HEK293 (cell line): ENCODE measurements around the gene CELSR1.

Experiments used
- SETDB1 ChIP-seq: IDR thresholded peaks from one replicate; pipeline ENCODE4 v1.6.1; 2017; ENCODE audit warnings: mild to moderate bottlenecking, low read length, moderate library complexity, mixed read lengths; ENCODE audit not compliant: insufficient read length
- YY1 ChIP-seq: fragments of 450-650 bp; formaldehyde crosslinking; IDR thresholded peaks from 2 replicates; pipeline ENCODE4 v1.5.1; 2018; ENCODE audit warnings: missing biosample characterization, missing genetic modification characterization
- ZBTB21 ChIP-seq: fragments of 450-650 bp; formaldehyde crosslinking; IDR thresholded peaks from 2 replicates; pipeline ENCODE4 v1.5.1; 2017; ENCODE audit warnings: missing biosample characterization, missing genetic modification characterization
- ZNF146 ChIP-seq: fragments of 450-650 bp; formaldehyde crosslinking; IDR thresholded peaks from 2 replicates; pipeline ENCODE4 v1.5.1; 2016; ENCODE audit warnings: missing biosample characterization, missing genetic modification characterization
- ZNF169 ChIP-seq: fragments of 450-650 bp; formaldehyde crosslinking; IDR thresholded peaks from 2 replicates; pipeline ENCODE4 v1.5.1; 2016; ENCODE audit warnings: missing biosample characterization, missing genetic modification characterization
- ZNF174 ChIP-seq: fragments of 450-650 bp; formaldehyde crosslinking; IDR thresholded peaks from 2 replicates; pipeline ENCODE4 v1.5.0; 2017; ENCODE audit warnings: missing biosample characterization, mild to moderate bottlenecking, missing genetic modification characterization
- ZNF274 ChIP-seq, 2 experiments: fragments of 200-500 bp in 1 of 2; fragments of 450-650 bp in 1 of 2; sonication (Bioruptor generic) in 1 of 2; formaldehyde crosslinking in 1 of 2; IDR thresholded peaks; 2 replicates each; pipeline versions ENCODE4 v1.5.1 to v1.6.1; 2014 to 2016; ENCODE audit warnings: borderline replicate concordance in 1 of 2, inconsistent platforms in 1 of 2, low read length in 1 of 2, missing biosample characterization in 1 of 2, missing genetic modification characterization in 1 of 2
- ZNF324 ChIP-seq: fragments of 450-650 bp; formaldehyde crosslinking; IDR thresholded peaks from 2 replicates; pipeline ENCODE4 v1.5.1; 2016; ENCODE audit warnings: missing biosample characterization, missing genetic modification characterization
- ZNF350 ChIP-seq: fragments of 450-650 bp; formaldehyde crosslinking; IDR thresholded peaks from 2 replicates; pipeline ENCODE4 v1.5.0; 2017; ENCODE audit warnings: missing biosample characterization, mild to moderate bottlenecking, missing genetic modification characterization
- ZNF776 ChIP-seq: fragments of 450-650 bp; formaldehyde crosslinking; IDR thresholded peaks from 2 replicates; pipeline ENCODE4 v1.5.0; 2017; ENCODE audit warnings: missing biosample characterization, missing genetic modification characterization, borderline replicate concordance
- ZSCAN16 ChIP-seq: fragments of 450-650 bp; formaldehyde crosslinking; IDR thresholded peaks from 2 replicates; pipeline ENCODE4 v1.5.1; 2016; ENCODE audit warnings: missing biosample characterization, missing genetic modification characterization
- TF ChIP-seq, protein P1 (sequence below): fragments of 450-650 bp; formaldehyde crosslinking; IDR thresholded peaks from 2 replicates; pipeline ENCODE4 v1.5.1; 2016; ENCODE audit warnings: missing biosample characterization, missing genetic modification characterization
- TF ChIP-seq, protein P2 (sequence below): fragments of 450-650 bp; formaldehyde crosslinking; conservative IDR thresholded peaks from 2 replicates; pipeline ENCODE4 v1.5.1; 2016; ENCODE audit warnings: low read depth, missing biosample characterization, missing genetic modification characterization
- TF ChIP-seq, protein P3 (sequence below): IDR thresholded peaks from 2 replicates; pipeline ENCODE4 v1.6.1; 2011; ENCODE audit warnings: mild to moderate bottlenecking, low read depth, low read length, borderline replicate concordance

DNA sequence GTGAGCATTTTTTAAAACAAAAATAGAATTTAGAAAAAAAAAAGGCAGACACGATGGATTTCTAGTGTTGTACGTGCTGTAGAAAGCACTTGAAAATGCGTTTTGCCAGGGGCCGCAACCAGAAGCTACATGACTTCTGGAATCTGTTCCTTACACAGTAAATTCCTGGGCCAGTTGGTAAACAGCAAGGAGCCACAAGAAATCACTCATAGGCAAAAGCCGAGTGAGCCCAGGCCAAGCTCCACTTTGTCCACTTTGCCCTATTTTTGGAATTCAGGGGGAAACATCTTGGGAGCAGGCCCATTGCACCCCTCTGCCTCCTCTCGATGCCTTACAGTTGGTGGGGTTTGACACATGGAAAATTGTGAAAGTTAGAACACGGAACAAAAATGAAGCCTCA lies 4.1 kb upstream of the CELSR1 start:
- TF ChIP-seq, protein P1, sequence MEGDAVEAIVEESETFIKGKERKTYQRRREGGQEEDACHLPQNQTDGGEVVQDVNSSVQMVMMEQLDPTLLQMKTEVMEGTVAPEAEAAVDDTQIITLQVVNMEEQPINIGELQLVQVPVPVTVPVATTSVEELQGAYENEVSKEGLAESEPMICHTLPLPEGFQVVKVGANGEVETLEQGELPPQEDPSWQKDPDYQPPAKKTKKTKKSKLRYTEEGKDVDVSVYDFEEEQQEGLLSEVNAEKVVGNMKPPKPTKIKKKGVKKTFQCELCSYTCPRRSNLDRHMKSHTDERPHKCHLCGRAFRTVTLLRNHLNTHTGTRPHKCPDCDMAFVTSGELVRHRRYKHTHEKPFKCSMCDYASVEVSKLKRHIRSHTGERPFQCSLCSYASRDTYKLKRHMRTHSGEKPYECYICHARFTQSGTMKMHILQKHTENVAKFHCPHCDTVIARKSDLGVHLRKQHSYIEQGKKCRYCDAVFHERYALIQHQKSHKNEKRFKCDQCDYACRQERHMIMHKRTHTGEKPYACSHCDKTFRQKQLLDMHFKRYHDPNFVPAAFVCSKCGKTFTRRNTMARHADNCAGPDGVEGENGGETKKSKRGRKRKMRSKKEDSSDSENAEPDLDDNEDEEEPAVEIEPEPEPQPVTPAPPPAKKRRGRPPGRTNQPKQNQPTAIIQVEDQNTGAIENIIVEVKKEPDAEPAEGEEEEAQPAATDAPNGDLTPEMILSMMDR (tag by site-specific recombination): no peak
- TF ChIP-seq ZSCAN16 (tag by site-specific recombination) (no peak), ZNF776 (tag by site-specific recombination) (no peak), SETDB1 (no peak), ZNF324 (tag by site-specific recombination) (no peak), ZNF350 (tag by site-specific recombination) (no peak), ZNF274 (IDR thresholded peaks at IDR 0.05; ENCODE audit: low read length) (no peak), ZNF274 (tag by site-specific recombination; IDR thresholded peaks at IDR 0.05; ENCODE audit: borderline replicate concordance) (no peak), ZNF174 (no peak), YY1 (tag by site-specific recombination) (no peak), ZNF146 (no peak), ZBTB21 (no peak), ZNF169 (tag by site-specific recombination) (no peak)
- TF ChIP-seq, protein P2, sequence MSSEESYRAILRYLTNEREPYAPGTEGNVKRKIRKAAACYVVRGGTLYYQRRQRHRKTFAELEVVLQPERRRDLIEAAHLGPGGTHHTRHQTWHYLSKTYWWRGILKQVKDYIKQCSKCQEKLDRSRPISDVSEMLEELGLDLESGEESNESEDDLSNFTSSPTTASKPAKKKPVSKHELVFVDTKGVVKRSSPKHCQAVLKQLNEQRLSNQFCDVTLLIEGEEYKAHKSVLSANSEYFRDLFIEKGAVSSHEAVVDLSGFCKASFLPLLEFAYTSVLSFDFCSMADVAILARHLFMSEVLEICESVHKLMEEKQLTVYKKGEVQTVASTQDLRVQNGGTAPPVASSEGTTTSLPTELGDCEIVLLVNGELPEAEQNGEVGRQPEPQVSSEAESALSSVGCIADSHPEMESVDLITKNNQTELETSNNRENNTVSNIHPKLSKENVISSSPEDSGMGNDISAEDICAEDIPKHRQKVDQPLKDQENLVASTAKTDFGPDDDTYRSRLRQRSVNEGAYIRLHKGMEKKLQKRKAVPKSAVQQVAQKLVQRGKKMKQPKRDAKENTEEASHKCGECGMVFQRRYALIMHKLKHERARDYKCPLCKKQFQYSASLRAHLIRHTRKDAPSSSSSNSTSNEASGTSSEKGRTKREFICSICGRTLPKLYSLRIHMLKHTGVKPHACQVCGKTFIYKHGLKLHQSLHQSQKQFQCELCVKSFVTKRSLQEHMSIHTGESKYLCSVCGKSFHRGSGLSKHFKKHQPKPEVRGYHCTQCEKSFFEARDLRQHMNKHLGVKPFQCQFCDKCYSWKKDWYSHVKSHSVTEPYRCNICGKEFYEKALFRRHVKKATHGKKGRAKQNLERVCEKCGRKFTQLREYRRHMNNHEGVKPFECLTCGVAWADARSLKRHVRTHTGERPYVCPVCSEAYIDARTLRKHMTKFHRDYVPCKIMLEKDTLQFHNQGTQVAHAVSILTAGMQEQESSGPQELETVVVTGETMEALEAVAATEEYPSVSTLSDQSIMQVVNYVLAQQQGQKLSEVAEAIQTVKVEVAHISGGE (tag by site-specific recombination): no peak
- TF ChIP-seq, protein P3, sequence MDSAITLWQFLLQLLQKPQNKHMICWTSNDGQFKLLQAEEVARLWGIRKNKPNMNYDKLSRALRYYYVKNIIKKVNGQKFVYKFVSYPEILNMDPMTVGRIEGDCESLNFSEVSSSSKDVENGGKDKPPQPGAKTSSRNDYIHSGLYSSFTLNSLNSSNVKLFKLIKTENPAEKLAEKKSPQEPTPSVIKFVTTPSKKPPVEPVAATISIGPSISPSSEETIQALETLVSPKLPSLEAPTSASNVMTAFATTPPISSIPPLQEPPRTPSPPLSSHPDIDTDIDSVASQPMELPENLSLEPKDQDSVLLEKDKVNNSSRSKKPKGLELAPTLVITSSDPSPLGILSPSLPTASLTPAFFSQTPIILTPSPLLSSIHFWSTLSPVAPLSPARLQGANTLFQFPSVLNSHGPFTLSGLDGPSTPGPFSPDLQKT: no peak
